Measurements from ENCODE around the gene DUSP19.

Gene DUSP19

GRCh38 chr2:183069174-183069573 is 9.4 kb upstream of the DUSP19 start:
- no peak for DNase-seq

- DNase-seq = no peak
These were observed 7.4 kb upstream of the DUSP19 start for GRCh38 chr2:183070942-183071844.

GRCh38 chr2:183072177-183072576 is 6.4 kb upstream of the DUSP19 start:
- DNase-seq = no peak

- no peak for DNase-seq
These were observed 434 bp upstream of the DUSP19 start for GRCh38 chr2:183078163-183078463.

GRCh38 chr2:183079139-183079775 is 710 bp downstream of the DUSP19 start:
- peak; percentile 43 for DNase-seq

- DNase-seq = peak; percentile 13
These were observed 3.4 kb downstream of the DUSP19 start for GRCh38 chr2:183081911-183082310.

- DNase-seq = no peak
These were observed 9.5 kb downstream of the DUSP19 start for GRCh38 chr2:183088061-183088460.

- no peak for DNase-seq
These were observed 10.8 kb downstream of the DUSP19 start for GRCh38 chr2:183089192-183089851.

GRCh38 chr2:183091318-183091953 is 12.9 kb downstream of the DUSP19 start:
- DNase-seq = no peak

- no peak for DNase-seq
These were observed 13.4 kb downstream of the DUSP19 start for GRCh38 chr2:183091954-183092345.

GRCh38 chr2:183093857-183094657 is 15.5 kb downstream of the DUSP19 start:
- no peak for DNase-seq

GRCh38 chr2:183105402-183106134 is 27.0 kb downstream of the DUSP19 start:
- DNase-seq = no peak

GRCh38 chr2:183112577-183112976 is 34.0 kb downstream of the DUSP19 start:
- DNase-seq = no peak

GRCh38 chr2:183113630-183114029 is 35.1 kb downstream of the DUSP19 start:
- DNase-seq = no peak

GRCh38 chr2:183117226-183117625 is 38.7 kb downstream of the DUSP19 start:
- DNase-seq = no peak

- no peak for DNase-seq
These were observed 44.8 kb downstream of the DUSP19 start for GRCh38 chr2:183123117-183123958.

- DNase-seq = no peak
These were observed 45.3 kb downstream of the DUSP19 start for GRCh38 chr2:183123959-183124221.

- peak; percentile 97 for DNase-seq
These were observed 45.8 kb downstream of the DUSP19 start, which contains the start of gene NUP35 for GRCh38 chr2:183124222-183124956. NUP35 (plus strand) TSS chr2:183124443; CDS start chr2:183124458, 15 bp downstream.

GRCh38 chr2:183124957-183125255 is 46.4 kb downstream of the DUSP19 start:
- DNase-seq = no peak

GRCh38 chr2:183125659-183126341 is 47.3 kb downstream of the DUSP19 start:
- peak; percentile 23 for DNase-seq

All from NCI-H82 (cell line).